Measurements from ENCODE around the gene CFD.

DNA sequence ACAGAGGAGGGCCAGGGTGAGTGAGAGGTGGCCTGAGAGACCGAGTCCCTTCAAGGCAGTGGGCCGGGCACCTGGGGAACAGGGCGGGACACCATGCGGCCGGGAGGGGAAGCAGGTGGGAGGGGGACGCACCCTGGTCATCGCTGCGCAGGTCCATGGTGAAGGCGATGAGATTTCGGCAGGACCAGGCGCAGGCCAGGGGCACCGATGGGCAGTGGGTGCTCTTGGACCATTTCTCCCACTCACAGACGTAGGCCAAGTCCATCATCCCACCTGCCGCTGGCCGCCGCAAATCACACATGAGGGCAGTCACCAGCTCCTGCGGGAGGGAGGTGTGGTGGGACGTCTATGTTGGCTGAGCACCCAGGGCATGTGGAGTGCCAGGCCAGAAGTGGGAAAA lies 31.4 kb downstream of the CFD start:
- no peak for TF ChIP-seq POLR2A (IDR thresholded peaks at IDR 0.05)
- TF ChIP-seq CTCF (IDR thresholded peaks at IDR 0.05), result no peak

All from heart left ventricle (tissue), 13 donors.